A673 (cell line): ENCODE results near the gene CUX1. TPM values are rescaled to one million over a fixed set of nuclear protein-coding genes. Genes with fewer than 3 reads are reported as not detected.

Source experiments
- BruUV-seq: library from RNA; stranded (reverse); fragments of 400-500 nt; replicated peaks from 2 replicates; lab custom pipeline; 2021; lab: Mats Ljungman, UMichigan
- CTCF ChIA-PET: fragments of 300-600 bp; sonication (Branson Sonifier 250); formaldehyde crosslinking; loops from one replicate; lab custom pipeline; 2022; ENCODE audit warnings: antibody characterized with exemption; lab: Charles Lee
- POLR2A ChIA-PET: fragments of 300-600 bp; sonication (Branson Sonifier 250); formaldehyde crosslinking; loops from one replicate; lab custom pipeline; 2022; ENCODE audit warnings: antibody characterized with exemption; ENCODE audit not compliant: low non-redundant PET; lab: Charles Lee
- DNase-seq: peaks from one replicate; pipeline ENCODE4 v3.0.0-alpha.2; 2015; ENCODE audit warnings: low spot score
- H3K27ac ChIP-seq: fragments of 200-600 bp; sonication (generic); 2 replicates; pipeline ENCODE4 v1.5.1; 2016; ENCODE audit warnings: mixed run types, low read depth, mild to moderate bottlenecking, mixed read lengths, antibody characterized with exemption, low read length; ENCODE audit not compliant: poor library complexity, severe bottlenecking
- H3K27me3 ChIP-seq: fragments of 200-600 bp; sonication (generic); replicated peaks from 2 replicates; pipeline ENCODE4 v1.6.1; 2017; ENCODE audit warnings: mixed run types, low read depth, mild to moderate bottlenecking, mixed read lengths, antibody characterized with exemption, low read length; ENCODE audit not compliant: insufficient read depth, poor library complexity
- H3K36me3 ChIP-seq: fragments of 200-600 bp; sonication (generic); 2 replicates; pipeline ENCODE4 v1.6.1; 2016; ENCODE audit warnings: mixed run types, mild to moderate bottlenecking, mixed read lengths, antibody characterized with exemption, low read length; ENCODE audit not compliant: insufficient read depth, poor library complexity, severe bottlenecking
- H3K4me1 ChIP-seq: fragments of 200-600 bp; sonication (generic); 2 replicates; pipeline ENCODE4 v1.6.1; 2017; ENCODE audit warnings: mixed run types, mild to moderate bottlenecking, mixed read lengths, antibody characterized with exemption, low read length; ENCODE audit not compliant: insufficient read depth, poor library complexity, severe bottlenecking
- H3K4me3 ChIP-seq: fragments of 200-600 bp; sonication (generic); 2 replicates; pipeline ENCODE4 v1.5.1; 2016; ENCODE audit warnings: low read depth, mixed run types, mild to moderate bottlenecking, mixed read lengths, low read length; ENCODE audit not compliant: poor library complexity, severe bottlenecking
- H3K9me3 ChIP-seq: fragments of 200-600 bp; sonication (generic); 2 replicates; pipeline ENCODE4 v1.6.1; 2016; ENCODE audit warnings: mixed run types, low read depth, mild to moderate bottlenecking, mixed read lengths, antibody characterized with exemption, low read length; ENCODE audit not compliant: poor library complexity, severe bottlenecking
- EZH2 ChIP-seq: fragments of 200-600 bp; sonication (generic); IDR thresholded peaks from 2 replicates; pipeline ENCODE4 v1.6.1; 2017; ENCODE audit warnings: borderline replicate concordance, low read depth, mild to moderate bottlenecking, mixed read lengths, antibody characterized with exemption, low read length; ENCODE audit not compliant: poor library complexity, severe bottlenecking
- intact Hi-C: fragments of 100-400 bp; cut with micrococcal nuclease; formaldehyde crosslinking; loops from one replicate; pipeline ENCODE4 v1.10.0; 2022; ENCODE audit not compliant: unreplicated experiment
- total RNA-seq: library from RNA; stranded (reverse); gene quantifications from 2 replicates; pipeline ENCODE4 v1.2.3, GENCODE V29; 2021
- TF ChIP-seq, protein P1 (sequence below): fragments of 300-800, 200-600 bp; sonication (generic); conservative IDR thresholded peaks from 2 replicates; pipeline ENCODE4 v1.5.1; 2017; ENCODE audit warnings: low read depth, mild to moderate bottlenecking, antibody characterized with exemption, low read length, moderate library complexity, mixed read lengths

The CUX1 gene
- total RNA-seq, 1 experiment from 2014 or later: 49.4 TPM

DNA sequence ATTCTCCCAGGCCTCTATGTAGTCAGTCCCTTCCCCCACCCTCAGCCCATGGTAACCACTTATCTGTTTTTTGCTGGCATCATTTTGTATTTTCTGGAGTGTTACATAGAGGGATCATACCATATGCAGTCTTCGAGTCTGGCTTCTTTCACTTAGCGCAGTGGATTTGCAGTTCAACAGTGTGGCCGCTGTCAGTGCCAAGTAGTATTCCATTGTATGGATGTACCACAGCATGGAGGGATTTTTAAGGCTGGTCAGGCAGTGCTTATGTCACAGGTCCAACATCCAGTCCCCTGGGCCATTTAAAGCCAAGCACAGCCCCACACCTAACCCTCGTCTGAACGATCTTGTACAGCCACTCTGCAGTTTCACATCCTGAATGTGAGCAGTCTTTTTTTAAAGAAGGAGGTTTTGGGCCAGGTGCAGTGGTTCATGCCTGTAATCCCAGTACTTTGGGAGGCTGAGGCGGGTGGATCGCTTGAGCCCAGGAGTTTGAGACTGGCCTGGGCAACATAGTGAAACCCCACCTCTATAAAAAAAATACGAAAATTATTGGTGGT is 121.8 kb downstream of the CUX1 start:
- DNase-seq: no peak
- no peak overlapping the region for H3K4me3 ChIP-seq
- no peaks in the 10 kb centered on the region for H3K36me3 ChIP-seq
- no peak overlapping the region for H3K27ac ChIP-seq
- POLR2A ChIA-PET: no interaction called here
- no TSS peak for BruUV-seq
- intact Hi-C loops: no loop called here
- CTCF ChIA-PET: no interaction called here
- TF ChIP-seq, protein P1, sequence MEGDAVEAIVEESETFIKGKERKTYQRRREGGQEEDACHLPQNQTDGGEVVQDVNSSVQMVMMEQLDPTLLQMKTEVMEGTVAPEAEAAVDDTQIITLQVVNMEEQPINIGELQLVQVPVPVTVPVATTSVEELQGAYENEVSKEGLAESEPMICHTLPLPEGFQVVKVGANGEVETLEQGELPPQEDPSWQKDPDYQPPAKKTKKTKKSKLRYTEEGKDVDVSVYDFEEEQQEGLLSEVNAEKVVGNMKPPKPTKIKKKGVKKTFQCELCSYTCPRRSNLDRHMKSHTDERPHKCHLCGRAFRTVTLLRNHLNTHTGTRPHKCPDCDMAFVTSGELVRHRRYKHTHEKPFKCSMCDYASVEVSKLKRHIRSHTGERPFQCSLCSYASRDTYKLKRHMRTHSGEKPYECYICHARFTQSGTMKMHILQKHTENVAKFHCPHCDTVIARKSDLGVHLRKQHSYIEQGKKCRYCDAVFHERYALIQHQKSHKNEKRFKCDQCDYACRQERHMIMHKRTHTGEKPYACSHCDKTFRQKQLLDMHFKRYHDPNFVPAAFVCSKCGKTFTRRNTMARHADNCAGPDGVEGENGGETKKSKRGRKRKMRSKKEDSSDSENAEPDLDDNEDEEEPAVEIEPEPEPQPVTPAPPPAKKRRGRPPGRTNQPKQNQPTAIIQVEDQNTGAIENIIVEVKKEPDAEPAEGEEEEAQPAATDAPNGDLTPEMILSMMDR: no peak
- no peak for TF ChIP-seq EZH2
- peaks cover 29% of the 10 kb centered on the region for H3K4me1 ChIP-seq
- no peaks in the 10 kb centered on the region for H3K9me3 ChIP-seq
- no peaks in the 10 kb centered on the region for H3K27me3 ChIP-seq

DNA sequence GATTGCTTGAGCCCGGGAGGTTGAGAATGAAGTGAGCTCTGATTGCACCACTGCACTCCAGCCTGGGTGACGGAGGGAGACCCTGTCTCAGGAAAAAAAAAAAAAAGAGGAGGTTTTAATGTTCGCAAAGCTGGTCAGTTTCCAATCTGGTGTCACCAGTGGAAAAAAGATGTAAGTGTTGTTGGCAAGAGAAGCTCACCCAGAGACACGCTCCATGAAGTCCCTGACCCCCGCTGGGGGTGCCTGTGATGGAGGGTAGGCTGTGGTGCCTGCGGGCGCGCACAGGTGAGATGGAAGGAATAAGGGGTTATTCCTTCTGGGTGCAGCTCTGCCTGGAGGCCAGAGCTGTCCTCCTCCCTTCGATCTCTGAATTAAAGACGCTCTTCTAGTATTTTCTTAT is 122.7 kb downstream of the CUX1 start:
- ChIA-PET CTCF (no interaction called here), POLR2A (interaction anchor here (0.7 kb wide), 1 partner anchor 632 kb away, joined by 7 read pairs; no protein-coding TSS in a partner anchor)
- BruUV-seq: no TSS peak
- intact Hi-C loops: no loop called here
- Histone ChIP-seq H3K27ac (no peak overlapping the region), H3K4me1 (peaks cover 29% of the 10 kb centered on the region), H3K4me3 (no peak overlapping the region), H3K9me3 (no peaks in the 10 kb centered on the region), H3K36me3 (no peaks in the 10 kb centered on the region), H3K27me3 (no peaks in the 10 kb centered on the region)
- DNase-seq: no peak
- no peak for TF ChIP-seq EZH2
- TF ChIP-seq, protein P1: no peak

- Histone ChIP-seq H3K36me3 (no peaks in the 10 kb centered on the region), H3K4me1 (peaks cover 29% of the 10 kb centered on the region), H3K27me3 (no peaks in the 10 kb centered on the region), H3K4me3 (no peak overlapping the region), H3K27ac (no peak overlapping the region), H3K9me3 (no peaks in the 10 kb centered on the region)
- TF ChIP-seq, protein P1: no peak
- TF ChIP-seq EZH2: no peak
- POLR2A ChIA-PET: no interaction called here
- BruUV-seq: no TSS peak
- intact Hi-C loops: no loop called here
- no peak for DNase-seq
- CTCF ChIA-PET: no interaction called here
These were observed 123.4 kb downstream of the CUX1 start for GRCh38 chr7:101940830-101941229.
